Osteoblast (primary cell): ENCODE results near the gene MRPS18A. TPM values are rescaled to one million over a fixed set of nuclear protein-coding genes. Genes with fewer than 3 reads are reported as not detected.

ENCODE experiments used
- DNase-seq: peaks from one replicate; pipeline ENCODE4 v3.0.0; 2011; ENCODE audit warnings: low spot score, mixed read lengths; ENCODE audit not compliant: insufficient read length; ENCODE audit errors: missing footprints
- H2AFZ ChIP-seq: 2 replicates; pipeline ENCODE4 v1.6.0; 2011; ENCODE audit warnings: mild to moderate bottlenecking, low read length
- H3K27ac ChIP-seq: 2 replicates; pipeline ENCODE4 v1.5.1; 2011; ENCODE audit warnings: mild to moderate bottlenecking, low read depth, low read length, moderate library complexity
- H3K27me3 ChIP-seq: 2 replicates; pipeline ENCODE4 v1.6.0; 2012; ENCODE audit warnings: mild to moderate bottlenecking, control low read depth, inconsistent platforms, low read length, moderate library complexity; ENCODE audit not compliant: insufficient read depth
- H3K36me3 ChIP-seq: 2 replicates; pipeline ENCODE4 v1.5.1; 2011; ENCODE audit warnings: mild to moderate bottlenecking, low read length, control low read depth, moderate library complexity; ENCODE audit not compliant: insufficient read depth
- H3K4me1 ChIP-seq: 2 replicates; pipeline ENCODE4 v1.5.1; 2011; ENCODE audit warnings: mild to moderate bottlenecking, low read length, control low read depth, moderate library complexity; ENCODE audit not compliant: insufficient read depth
- H3K4me2 ChIP-seq: 2 replicates; pipeline ENCODE4 v1.6.0; 2011; ENCODE audit warnings: mild to moderate bottlenecking, low read length; ENCODE audit not compliant: insufficient read depth
- H3K4me3 ChIP-seq: fragments of 200-600 bp; sonication (generic); 3 replicates; pipeline ENCODE4 v1.5.1; 2012; ENCODE audit warnings: mild to moderate bottlenecking, low read length, inconsistent platforms; ENCODE audit not compliant: insufficient read depth
- H3K79me2 ChIP-seq: 2 replicates; pipeline ENCODE4 v1.6.0; 2012; ENCODE audit warnings: mild to moderate bottlenecking, low read length, control low read depth, inconsistent platforms; ENCODE audit not compliant: insufficient read depth
- H3K9me3 ChIP-seq: 2 replicates; pipeline ENCODE4 v1.5.1; 2011; ENCODE audit warnings: low read depth, low read length, control low read depth
- H4K20me1 ChIP-seq: 2 replicates; pipeline ENCODE4 v1.6.0; 2012; ENCODE audit warnings: mild to moderate bottlenecking, low read length, control low read depth; ENCODE audit not compliant: insufficient read depth
- total RNA-seq: library from RNA; depleted of rRNA; stranded (reverse); fragments of >200 nt; gene quantifications from 2 replicates; pipeline ENCODE4 v1.2.3, GENCODE V29; 2012
- TF ChIP-seq, protein P1 (sequence below): IDR thresholded peaks from 2 replicates; pipeline ENCODE4 v1.5.1; 2011; ENCODE audit warnings: mild to moderate bottlenecking, low read depth, low read length, moderate library complexity; ENCODE audit errors: extremely low read depth

The MRPS18A gene
- total RNA-seq, 1 donor = 27.5 TPM

DNA sequence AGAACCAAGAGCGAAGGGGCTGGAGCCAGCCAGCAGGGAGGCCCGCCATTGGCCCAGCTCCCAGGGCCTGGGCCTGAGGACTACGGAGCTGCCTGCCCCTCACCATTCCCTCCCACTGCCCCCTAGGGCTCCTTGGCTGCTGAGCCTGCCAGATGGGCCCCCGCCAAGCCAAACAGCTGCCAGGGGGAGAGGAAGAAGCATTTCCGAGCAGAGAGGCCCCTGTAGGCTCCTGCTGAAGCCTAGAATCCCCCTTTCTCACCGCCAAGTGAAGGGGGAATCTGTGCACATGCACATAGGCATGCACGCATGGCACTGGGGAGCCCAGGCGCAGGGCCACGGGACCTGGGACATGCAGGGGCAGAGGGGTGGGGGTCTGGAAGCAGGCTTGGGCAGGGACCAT lies 28.5 kb upstream of the MRPS18A start:
- peaks cover 6% of the 10 kb centered on the region for H3K4me1 ChIP-seq
- TF ChIP-seq, protein P1, sequence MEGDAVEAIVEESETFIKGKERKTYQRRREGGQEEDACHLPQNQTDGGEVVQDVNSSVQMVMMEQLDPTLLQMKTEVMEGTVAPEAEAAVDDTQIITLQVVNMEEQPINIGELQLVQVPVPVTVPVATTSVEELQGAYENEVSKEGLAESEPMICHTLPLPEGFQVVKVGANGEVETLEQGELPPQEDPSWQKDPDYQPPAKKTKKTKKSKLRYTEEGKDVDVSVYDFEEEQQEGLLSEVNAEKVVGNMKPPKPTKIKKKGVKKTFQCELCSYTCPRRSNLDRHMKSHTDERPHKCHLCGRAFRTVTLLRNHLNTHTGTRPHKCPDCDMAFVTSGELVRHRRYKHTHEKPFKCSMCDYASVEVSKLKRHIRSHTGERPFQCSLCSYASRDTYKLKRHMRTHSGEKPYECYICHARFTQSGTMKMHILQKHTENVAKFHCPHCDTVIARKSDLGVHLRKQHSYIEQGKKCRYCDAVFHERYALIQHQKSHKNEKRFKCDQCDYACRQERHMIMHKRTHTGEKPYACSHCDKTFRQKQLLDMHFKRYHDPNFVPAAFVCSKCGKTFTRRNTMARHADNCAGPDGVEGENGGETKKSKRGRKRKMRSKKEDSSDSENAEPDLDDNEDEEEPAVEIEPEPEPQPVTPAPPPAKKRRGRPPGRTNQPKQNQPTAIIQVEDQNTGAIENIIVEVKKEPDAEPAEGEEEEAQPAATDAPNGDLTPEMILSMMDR = no peak
- H4K20me1 ChIP-seq = no peaks in the 10 kb centered on the region
- no peaks in the 10 kb centered on the region for H3K79me2 ChIP-seq
- no peaks in the 10 kb centered on the region for H3K36me3 ChIP-seq
- no peak overlapping the region for H3K4me2 ChIP-seq
- H3K9me3 ChIP-seq = no peaks in the 10 kb centered on the region
- no peaks in the 10 kb centered on the region for H3K27me3 ChIP-seq
- H3K27ac ChIP-seq = no peak overlapping the region
- H2AFZ ChIP-seq = no peak overlapping the region
- H3K4me3 ChIP-seq = no peak overlapping the region
- no peak for DNase-seq

DNA sequence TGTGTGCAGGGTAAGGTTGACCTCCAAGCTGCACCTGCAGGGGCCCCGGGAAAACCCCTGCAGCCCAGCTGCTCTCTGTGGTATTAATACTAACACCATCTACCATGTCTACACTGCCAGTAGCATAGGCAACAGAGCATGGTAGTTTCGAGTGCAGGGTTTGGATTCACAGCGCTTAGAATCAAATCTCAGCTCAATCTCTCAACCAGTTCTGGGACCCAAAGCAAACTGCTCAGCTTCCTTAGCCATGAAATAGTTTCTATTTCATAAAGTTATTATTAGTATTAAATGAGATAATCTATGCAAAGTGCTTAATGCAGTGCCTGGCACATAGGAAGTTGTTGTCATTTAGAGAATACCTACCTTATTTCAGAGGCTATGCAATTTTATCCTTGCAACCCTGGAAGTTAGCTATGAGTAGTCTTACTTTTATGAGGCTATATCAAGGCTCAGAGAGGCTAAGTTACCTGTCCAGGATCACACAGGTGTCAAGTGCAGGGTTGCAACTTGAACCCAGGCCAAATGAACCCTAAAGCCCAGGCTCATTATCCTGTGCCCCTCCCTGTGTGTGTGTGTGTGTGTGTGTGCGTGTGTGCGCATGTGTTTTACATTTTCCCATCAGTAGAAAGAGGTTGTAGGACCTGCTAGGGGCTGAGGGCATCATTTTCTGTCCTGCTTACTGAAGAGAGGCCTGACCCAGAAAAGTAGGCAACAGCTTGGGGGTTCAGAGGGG lies 27.6 kb upstream of the MRPS18A start:
- peaks cover 6% of the 10 kb centered on the region for H3K4me1 ChIP-seq
- no peak overlapping the region for H2AFZ ChIP-seq
- H3K79me2 ChIP-seq = no peaks in the 10 kb centered on the region
- H3K36me3 ChIP-seq = no peaks in the 10 kb centered on the region
- H3K27ac ChIP-seq = no peak overlapping the region
- H4K20me1 ChIP-seq = no peaks in the 10 kb centered on the region
- H3K9me3 ChIP-seq = no peaks in the 10 kb centered on the region
- no peak overlapping the region for H3K4me3 ChIP-seq
- no peak overlapping the region for H3K4me2 ChIP-seq
- no peak for DNase-seq
- TF ChIP-seq, protein P1 = no peak
- no peaks in the 10 kb centered on the region for H3K27me3 ChIP-seq

DNA sequence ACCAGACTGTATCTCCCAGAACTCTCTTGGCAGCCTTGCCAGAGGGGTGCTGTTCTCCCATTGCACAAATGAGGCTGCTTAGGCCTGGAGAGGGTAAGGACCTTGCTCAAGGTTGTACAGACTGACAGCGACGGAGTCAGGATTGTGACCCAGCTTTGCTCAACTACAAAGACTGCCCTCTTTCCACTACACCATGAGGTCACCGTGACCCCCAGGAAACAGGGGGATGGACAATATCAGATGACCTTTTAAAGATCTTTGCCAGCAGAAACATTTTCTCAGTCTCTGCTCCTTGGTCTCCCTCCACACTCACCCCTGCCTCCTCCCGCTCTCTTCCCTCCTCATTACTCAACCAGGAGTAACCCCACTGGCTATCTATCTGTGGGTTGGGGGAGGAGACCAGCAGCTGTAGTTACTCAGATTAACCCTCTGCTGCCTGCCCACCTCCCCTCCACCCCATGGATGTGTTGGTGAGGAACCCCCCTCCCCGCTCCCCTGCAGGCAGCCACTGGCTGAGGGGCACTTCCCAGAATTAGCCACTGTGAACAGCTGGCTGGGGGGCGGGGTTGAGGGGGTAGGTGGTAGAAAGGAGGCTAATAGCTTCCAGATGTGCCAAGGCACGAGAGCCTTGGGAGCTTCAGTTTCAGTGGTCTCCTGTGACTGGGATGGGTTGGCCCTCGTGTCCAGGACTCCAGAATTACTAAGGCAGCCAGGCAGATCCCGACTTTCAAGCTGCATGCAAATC lies 26.9 kb upstream of the MRPS18A start:
- Histone ChIP-seq H3K4me3 (no peak overlapping the region), H3K4me1 (peaks cover 9% of the 10 kb centered on the region), H3K36me3 (no peaks in the 10 kb centered on the region), H3K79me2 (no peaks in the 10 kb centered on the region), H3K27me3 (no peaks in the 10 kb centered on the region), H3K4me2 (no peak overlapping the region), H4K20me1 (no peaks in the 10 kb centered on the region), H3K27ac (no peak overlapping the region), H2AFZ (no peak overlapping the region), H3K9me3 (no peaks in the 10 kb centered on the region)
- TF ChIP-seq, protein P1 = no peak
- peak; percentile 89 for DNase-seq

DNA sequence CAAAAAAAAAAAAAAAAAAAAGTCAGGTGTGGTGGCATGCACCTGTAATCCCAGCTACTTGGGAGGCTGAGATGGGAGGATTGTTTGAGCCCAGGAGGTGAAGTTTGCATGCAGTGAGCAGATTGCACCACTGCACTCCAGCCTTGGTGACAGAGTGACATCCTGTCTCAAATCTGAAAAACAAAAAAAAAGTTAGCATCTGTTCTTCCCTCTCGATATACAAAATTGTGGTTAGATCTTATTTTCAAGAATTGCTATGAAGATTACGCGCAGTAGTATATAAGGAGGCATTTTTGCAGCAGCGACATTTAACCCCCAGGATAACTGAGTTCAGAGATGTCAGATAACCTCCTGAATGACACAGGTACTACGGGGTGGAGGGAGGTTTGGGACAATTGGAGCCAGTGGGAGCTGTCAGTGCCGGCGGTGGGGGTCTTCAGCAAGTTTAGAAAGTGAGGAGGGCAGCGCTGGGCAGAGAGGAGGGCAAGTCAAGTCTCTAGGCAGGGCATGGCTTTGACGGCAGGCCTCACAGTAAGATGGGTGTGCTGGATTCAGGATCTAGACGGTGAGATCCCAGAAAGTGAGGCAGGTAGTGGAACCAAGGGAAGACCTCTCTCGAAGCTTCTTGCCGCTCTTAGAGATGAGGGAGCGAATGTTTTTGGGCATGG lies 26.2 kb upstream of the MRPS18A start:
- peaks cover 15% of the 10 kb centered on the region for H3K4me1 ChIP-seq
- TF ChIP-seq, protein P1 = no peak
- DNase-seq = no peak
- no peaks in the 10 kb centered on the region for H3K9me3 ChIP-seq
- no peaks in the 10 kb centered on the region for H3K36me3 ChIP-seq
- no peaks in the 10 kb centered on the region for H4K20me1 ChIP-seq
- no peak overlapping the region for H3K4me2 ChIP-seq
- H2AFZ ChIP-seq = no peak overlapping the region
- no peak overlapping the region for H3K27ac ChIP-seq
- H3K79me2 ChIP-seq = no peaks in the 10 kb centered on the region
- H3K4me3 ChIP-seq = no peak overlapping the region
- H3K27me3 ChIP-seq = no peaks in the 10 kb centered on the region
